ENCODE measurements around the gene ACOX3. TPM values are rescaled to one million over a fixed set of nuclear protein-coding genes. Genes with fewer than 3 reads are reported as not detected.
"Not testable (repeated sequence)": the region's sequence is repeated elsewhere in the genome, so short reads cannot be mapped to it uniquely, and the experiment has no call there.

Gene ACOX3
- total RNA-seq, 1 donor from 2014 or later, result 41.5 TPM

DNA sequence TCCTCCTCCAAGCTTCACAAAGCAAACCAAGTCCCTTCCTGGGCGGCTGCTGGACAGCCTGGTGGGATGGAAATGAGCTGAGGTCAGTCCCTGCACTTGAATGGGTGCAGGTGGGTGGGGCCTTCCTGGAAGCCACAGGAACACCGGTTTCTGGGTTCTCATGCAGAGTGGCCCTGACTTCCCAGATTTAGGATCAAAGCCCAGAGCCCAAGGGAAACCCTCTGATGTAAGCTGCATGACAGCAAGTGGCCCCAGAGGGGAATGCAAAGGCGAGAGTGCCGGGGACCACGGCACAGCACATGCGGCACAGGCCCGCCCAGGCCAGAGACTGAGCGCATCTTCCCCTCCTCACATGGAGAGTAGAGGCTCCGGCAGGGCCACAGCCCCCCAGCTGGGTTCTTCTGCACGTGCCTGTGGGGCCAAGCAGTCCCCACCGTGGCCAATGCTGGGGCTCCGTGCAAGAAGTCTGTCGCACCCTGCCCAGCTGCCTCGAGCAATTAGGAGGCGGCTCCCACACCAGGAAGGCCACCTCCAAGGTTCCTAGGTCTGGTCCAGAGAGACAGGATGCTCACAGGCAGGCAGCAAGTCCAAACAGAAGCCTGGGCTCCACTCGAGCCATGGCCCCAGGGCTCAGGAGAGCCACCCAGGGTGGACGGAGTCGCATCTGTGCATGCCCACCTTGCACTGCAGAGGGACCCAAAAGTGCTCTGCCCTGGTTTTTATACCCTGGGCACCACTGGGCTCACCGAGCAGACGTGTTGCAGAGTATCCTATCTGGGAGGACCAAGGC lies 88.0 kb downstream of the ACOX3 start:
- DNase-seq (ENCODE audit: low read depth), result no peak

DNA sequence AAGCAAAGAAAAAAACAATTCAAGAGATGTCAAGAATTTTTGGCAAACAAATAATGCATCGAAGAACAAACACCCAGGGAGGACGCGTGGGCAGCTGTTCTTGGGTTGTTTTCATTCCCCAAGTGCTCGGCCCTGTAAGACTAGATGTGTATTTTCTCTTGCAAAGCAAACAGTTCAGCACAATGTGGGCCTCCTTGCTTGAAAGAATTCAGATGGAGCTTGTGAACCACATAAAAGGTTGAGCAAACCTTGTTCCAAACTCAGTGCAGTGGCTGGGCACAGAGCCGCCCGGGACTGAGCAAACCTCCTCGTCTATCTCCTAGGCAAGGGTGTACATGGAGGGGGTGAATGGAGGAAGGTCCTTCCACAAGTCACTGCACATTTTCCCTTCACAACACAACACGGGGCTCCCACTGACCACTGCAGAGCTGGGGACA lies 88.6 kb downstream of the ACOX3 start:
- DNase-seq (ENCODE audit: low read depth), result peak; percentile 49

DNA sequence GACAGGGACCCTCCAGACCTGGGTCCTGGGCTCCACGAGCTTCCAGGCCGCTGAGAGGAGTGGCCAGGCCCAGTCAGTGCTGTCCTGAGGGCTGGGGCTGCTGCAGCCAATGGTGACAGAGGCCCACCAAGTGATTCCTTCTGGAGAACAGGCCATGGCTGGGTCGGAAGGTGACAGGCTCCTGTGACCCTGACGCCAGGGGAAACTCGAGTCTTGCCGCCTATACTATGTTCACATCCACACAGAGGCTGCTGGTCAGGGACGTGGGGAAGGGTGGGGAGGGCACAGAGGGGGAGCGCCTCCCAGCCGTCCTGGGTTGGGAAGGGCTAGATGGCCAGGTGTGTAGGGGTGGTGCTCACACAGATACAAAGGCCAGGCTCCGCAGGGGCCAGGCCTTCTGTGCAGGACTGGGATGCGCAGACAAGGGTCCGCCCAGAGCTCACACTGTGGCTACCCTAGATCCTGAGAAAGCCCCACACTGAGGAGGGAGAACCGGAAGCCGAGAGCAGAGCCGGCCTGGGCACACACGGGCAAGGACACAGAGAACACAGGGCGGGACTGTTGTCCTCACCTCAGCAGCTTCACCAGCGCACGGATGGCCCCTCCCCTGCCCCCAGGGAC lies 89.6 kb downstream of the ACOX3 start:
- DNase-seq (ENCODE audit: low read depth), result no peak

DNA sequence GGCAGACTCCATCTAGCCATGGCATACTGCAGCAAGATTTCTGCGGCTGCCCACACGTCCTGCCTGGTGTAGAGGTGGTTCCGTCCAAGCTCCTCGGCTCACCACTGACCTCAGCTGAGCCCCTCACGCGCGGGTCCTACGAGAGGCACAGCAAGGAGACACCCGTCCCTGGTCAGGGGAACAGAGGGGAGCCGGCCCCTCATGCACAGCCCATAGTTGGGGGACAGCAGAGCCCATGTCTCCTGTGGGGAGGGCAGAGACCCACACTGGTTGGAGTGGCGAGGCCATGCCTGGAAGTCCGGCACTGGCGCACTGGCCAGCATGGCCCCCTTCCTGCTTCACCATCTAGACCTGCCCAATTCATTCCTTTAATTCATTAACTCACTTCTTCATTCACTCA lies 90.2 kb downstream of the ACOX3 start:
- DNase-seq (ENCODE audit: low read depth), result no peak

DNA sequence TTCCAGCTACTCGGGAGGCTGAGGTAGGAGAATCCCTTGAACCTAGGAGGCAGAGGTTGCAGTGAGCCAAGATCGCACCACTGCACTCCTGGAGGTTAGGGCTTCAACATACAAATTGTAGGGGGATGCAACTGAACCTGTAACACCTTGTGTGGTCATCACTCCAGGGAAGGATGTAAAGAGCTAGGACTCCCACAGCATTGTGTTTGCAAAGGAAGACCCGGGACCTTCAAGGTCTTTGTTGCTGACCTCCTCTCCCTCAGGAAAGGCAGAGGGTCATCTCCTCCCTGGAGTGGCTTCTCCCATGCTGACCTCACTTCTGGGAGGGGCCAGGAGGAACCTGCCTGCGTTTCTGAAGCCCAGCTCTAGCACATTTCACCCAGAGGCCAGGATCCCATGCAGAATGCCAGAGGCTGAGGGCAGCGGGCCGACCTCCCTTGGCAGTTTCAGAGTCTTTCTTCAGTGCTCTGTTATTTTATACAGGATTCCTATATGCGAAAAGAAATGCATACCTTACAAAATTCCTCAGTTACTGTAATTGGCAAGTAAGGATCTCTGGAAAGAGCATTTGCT lies 90.8 kb downstream of the ACOX3 start:
- no peak for DNase-seq (ENCODE audit: low read depth)

DNA sequence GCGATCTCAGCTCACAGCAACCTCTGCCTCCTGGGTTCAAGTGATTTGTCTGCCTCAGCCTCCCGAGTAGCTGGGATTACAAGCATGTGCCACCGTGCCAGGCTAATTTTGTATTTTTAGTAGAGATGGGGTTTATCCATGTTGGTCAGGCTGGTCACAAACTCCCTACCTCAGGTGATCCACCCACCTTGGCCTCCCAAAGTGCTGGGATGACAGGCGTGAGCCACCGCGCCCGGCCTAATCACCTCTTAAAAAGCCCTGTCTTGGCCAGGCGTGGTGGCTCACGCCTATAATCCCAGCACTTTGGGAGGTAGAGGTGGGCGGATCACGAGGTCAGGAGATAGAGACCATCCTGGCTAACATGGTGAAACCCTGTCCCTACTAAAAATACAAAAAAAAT lies 91.3 kb downstream of the ACOX3 start:
- DNase-seq (ENCODE audit: low read depth), result not testable (repeated sequence)

DNA sequence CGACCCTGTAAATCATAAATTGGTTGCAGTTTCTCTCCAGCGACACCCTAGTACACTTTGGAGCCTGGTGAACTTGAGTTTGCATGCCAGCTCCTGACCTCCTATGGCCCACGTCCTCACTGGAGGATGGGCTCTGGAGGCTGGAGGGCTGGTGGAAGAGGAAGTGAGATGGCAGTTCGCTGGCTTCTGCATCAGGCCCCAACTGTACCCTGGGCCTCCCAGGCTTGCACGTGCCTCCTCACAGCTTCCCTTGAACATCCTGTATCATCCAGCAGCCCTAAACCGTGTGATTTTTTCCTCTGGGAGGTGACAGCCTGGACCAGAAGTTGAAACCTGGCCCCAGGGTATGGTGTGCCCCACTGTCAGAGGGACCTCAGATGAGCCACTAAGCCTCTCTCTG lies 92.5 kb downstream of the ACOX3 start:
- no peak for DNase-seq (ENCODE audit: low read depth)

DNA sequence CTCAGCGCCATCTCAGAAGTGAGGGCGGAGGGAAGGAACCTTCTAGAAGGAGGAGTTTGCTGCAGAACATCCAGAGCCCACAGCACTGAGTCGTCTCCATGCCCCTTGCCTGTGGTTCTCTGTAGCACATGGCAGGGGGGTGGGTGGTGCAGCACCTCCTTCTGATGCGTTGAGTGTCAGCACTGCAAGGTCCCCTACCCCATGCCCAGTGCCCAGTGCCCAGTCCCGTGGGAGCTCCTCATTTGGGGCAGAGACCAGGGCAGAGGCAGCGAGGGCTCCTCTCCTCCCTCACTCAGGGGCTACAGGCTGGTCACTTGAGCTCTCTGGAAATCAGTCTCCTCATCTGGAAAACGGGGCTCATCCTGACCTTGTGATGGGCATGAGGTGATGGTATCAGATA lies 92.9 kb downstream of the ACOX3 start:
- no peak for DNase-seq (ENCODE audit: low read depth)

DNA sequence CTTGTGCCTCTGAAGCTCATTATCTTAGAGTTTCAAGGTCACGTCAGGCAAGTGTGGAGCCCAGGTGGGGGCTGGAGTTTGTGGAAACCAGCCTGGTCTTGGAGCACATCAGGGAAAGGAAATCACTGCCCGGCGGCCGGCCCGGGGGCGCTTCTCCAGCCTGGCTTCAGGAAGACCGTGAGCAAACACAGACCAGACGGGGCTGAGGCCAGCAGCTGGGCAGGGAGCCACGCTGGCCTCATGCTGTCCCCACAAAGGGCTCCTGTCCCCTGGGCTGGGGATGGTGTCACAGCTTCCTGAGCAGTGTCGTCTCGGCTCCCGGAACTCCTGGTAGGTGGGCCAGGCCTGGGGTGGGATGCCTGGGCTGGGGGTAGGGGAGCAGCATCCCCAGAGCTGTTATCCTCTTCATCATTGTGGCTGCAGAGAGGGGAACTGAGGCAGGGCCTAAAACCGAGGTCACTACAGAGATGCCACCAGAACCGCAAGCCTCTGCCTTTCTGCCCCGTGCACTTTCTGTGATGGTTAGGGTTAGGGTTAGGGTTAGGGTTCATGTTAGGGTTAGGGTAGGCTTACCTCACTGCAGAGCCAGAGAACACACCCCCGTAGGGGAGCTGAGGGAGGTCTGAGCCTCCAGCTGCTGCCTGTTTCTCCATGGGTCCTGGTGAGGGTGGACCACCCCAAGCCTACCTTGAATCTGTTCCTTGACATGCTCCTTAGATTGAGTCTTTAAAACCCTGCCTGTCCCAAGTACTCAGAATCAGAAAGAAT lies 93.5 kb downstream of the ACOX3 start:
- no peak for DNase-seq (ENCODE audit: low read depth)

DNA sequence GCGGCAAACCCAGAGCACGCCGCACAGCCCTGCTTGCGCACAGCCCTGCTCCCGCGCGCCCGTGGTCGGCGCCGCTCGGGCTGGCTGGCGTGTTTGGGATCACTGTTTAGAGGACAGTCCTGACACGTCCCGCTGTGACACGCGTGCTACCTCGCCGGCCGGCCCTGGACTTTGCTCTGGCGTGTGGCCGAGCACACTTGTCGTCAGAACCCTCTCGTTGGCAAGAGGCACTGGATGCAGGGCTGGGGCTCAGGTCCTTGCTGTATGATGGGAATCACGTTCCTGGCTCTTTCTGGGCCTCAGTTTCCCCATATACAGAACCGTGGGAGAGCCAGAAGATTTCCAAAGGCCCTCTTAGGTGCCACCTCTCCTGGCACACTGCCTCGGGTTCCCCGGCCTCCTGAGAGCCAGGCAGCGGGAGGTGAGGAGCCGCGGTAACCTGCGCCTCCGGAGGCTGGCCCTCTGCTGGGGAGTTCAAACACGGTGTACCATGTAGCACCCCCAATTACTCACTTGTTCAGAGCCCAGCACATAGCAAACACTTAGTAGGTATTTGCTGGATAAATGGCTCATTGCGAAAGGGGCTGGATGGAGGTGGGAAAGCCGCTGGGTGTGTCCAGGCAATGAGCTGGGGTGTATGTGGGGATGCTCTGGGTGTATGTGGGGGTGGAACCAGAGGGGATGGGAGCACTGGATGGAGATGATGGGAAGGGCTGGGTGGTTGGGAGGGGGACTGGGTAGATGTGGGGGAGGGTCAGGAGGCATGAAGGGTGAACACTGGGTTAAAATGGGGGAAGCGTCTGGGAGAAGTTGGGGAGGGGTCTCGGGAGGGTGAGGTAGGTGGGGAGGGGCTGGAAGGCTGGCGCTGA lies 94.3 kb downstream of the ACOX3 start:
- DNase-seq (ENCODE audit: low read depth), result no peak

DNA sequence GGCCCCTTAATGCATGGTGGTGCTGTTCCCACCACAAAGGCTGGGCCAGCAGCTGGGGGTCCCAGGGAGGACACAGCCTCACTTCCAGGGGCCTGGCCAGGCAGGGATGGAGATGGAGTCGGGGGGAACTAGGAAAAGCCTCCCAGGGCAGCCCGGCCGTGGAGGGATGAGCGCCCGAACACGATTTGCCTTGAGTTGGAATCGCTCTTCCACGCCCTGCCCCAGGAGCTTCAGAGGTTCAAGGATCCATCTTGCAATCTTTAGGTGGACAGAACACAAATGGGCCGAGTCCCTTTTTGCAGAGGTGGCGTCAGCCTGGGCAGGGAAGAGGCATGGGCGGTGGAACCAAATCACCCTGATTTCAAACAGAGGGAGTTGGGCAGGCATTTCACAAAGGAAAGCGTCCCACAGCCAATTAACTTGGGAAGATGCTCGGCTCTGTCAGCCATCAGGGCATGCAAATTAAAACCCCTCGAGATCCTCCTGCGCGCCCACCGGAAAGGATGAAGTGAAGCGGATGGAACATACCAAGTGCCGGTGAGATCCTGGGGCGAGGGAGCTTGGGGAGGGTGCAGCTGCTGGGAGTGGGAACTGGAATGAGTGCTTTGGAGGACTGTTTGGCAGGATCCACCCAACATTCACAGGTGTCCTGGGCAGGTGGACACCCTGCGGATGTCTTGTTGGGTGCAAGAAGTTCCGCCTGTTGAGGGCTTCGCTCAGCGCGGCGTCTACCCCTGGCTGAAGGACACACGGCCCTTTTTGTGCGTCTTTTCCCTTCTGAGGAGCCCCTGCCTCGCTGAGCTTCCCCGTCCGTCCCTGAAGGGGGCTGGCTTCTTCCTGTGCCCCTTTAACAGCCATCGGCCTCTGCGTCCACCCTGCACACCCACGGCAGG lies 95.2 kb downstream of the ACOX3 start:
- DNase-seq (ENCODE audit: low read depth), result no peak

DNA sequence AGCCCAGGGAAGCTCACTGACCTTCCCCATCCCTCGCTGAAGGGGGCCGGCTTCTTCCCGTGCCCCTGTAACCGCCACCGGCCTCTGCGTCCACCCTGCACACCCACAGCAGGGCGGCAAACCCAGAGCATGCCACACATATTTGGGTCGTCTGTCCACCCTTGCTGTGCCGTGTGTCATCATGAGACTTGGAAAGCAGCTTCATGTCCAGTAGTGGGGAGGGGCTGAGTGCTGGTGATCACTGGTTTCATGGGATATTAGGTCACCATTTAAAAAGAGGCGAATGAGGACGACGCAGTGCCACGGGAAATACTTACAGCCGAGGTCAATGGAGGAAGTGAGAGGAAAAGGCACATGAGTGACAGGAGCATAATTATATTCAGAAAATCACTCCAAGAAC lies 96.1 kb downstream of the ACOX3 start:
- no peak for DNase-seq (ENCODE audit: low read depth)

DNA sequence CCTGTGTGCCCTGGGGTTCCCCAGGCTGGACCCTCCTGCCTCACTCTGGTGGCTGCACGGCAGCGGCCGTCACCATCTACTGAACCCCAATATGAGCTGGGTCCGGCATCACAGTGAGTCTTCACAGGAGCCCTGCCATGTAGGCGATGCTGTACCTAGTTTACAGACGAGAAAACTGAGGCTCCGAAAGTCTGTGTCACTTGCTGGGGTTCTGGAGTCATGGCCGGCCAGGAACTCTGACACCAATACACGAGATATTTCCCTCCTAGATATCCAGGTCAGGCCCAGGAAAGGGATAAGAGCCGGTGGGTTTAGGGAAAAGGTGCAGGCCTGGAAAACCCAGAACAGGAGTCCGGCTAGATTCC lies 96.6 kb downstream of the ACOX3 start:
- no peak for DNase-seq (ENCODE audit: low read depth)

DNA sequence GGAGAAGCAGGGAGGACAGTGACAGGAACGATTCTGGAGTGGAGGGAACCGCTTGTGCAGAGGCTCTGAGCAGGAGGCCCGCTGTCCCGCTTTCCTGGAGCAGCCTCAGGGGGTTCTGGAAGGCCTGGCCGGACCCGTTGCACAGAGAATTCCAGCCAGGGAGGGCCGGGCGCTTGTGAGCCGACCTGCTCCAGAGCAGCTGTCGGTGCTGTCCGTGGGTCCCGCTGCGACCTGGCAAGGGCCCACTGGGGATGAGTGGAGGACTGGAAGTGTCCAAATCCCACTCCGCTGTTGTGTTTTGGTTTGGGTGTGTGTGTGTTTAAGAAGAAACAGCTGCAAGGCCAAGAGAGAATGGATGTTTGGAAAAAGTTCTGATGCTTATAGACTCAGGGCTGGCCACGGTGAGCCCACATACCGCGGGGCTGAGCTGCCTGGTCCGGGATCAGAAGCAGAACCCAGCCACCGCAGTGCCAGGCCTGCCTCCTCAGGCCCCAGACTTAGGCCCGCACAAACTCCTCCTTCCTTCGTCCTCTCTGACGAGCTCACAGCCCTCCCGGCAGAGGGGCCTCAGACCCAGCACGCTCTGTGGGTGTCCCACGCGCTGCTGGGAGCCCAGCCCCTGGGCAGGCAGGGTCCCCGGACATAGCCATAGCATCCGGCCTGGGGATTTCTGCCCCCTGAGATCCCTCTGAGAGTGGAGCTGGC lies 97.1 kb downstream of the ACOX3 start:
- DNase-seq (ENCODE audit: low read depth), result no peak

DNA sequence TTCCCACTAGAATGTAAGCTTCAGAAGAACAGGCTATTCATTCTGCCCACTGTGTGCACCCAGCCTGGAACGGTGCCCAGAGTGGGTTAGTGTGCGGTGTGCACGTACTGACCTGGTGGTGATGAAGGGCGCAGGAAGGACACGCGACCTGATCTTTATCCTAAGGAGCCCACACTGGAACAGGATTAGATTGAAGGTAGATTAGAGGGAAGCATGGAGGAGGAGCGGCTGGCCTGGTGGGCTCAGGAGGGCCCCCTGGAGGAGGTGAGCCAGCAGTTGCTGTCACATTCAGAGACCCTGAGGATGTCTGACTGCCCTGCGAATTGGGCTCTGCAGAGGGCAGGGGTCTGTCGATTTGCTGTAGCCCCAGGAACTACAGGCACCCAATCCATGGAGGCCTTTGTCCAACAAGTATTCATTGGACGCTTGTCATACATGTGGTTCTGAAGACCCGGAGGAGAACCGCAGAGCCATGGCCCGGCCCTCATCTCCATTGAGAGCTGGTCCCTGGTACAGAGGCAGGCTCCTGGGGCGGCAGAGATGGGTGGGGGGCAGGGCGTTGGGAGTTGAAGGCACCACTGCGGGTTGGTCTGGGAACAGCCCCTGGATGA lies 97.8 kb downstream of the ACOX3 start:
- no peak for DNase-seq (ENCODE audit: low read depth)

DNA sequence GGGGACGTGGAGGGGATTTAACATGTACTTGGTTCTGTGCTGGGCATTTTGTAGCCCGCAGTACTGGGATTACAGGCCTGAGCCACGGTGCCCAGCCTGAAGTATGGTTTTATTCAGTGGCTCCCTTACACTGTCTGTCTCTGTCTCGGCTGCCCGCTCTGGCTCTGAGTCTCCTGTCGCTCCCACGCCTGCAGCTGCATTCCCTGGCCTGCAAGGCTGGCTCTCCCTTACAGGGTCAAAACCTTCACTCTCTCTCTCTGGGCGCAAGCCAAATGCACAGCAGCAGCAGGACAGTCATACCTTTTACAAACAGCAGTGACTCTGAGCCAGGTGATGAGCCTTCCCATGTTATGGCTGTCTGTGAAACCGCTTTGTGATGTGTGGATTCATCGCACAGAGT lies 98.8 kb downstream of the ACOX3 start:
- DNase-seq (ENCODE audit: low read depth), result no peak

DNA sequence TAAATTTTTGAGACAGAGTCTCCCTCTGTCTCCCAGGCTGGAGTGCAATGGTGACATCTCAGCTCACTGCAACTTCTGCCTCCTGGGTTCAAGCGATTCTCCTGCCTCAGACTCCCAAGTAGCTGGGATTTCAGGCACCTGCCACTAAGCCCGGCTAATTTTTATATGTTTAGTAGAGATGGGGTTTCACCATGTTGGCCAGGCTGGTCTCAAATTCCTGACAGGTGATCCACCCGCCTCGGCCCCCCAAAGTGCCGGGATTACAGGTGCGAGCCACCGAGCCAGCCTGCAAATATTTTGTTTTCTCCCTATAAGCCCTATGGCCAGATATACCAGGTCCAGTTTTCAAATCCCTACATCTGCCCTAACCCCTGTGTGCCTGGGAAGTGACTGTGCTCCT lies 99.2 kb downstream of the ACOX3 start:
- not testable (repeated sequence) for DNase-seq (ENCODE audit: low read depth)

DNA sequence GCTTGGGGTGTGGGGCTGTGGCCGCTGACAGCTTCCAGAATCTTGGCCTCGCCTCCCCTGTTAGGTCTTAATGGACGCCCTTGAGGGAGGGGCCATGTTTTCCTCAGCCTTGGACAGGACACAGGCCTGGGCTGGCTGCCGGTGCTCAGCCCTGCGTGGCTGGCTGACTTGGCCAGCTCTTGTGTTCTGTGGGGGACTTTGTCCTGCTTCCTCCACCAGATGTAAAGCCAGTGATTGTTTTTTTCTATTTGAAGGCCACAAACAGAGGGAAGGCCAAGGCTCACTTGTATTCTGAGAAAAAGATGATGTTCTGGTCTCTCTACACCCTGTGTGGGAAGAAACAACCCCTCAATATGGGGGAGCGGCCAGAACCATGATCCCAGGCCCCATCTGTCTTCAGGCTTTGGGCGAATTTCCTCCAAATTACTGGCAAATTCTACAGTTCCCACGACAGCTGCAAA lies 99.7 kb downstream of the ACOX3 start:
- peak; percentile 30 for DNase-seq (ENCODE audit: low read depth)

DNA sequence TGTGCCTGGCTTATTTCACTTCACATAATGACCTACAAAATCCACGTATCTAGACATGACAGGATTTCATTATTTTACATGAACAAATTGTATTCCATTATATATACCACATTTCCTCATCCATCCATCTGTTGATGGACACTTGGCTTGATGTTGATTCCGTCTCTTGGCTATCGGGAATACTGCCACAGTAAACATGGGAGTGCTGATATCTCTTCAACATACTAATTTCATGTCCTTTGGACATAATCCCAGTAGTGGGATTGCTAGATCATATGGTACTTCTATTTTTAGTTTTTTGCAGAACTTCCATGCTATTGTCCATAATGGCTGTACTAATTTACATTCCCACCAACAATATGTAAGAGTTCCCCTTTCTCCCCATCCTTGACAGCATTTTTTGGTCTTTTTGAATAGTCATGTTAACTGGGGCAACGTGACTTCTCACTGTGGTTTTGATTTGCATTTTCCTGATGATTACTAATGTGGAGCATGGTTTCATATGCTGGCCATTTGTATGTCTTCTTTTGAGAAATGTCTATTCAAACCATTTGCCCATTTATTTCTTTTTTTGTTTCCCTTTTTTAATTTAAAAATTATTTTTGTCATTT lies 102.1 kb downstream of the ACOX3 start:
- DNase-seq (ENCODE audit: low read depth), result no peak

All from renal cortical epithelial cell (primary cell).